ENCODE measurements around the gene KDM5A. TPM values are rescaled to one million over a fixed set of nuclear protein-coding genes. Genes with fewer than 3 reads are reported as not detected.

KDM5A gene
- total RNA-seq, 4 donors from 2014 or later = 20.5 to 56.6 (median 46.8) TPM

DNA sequence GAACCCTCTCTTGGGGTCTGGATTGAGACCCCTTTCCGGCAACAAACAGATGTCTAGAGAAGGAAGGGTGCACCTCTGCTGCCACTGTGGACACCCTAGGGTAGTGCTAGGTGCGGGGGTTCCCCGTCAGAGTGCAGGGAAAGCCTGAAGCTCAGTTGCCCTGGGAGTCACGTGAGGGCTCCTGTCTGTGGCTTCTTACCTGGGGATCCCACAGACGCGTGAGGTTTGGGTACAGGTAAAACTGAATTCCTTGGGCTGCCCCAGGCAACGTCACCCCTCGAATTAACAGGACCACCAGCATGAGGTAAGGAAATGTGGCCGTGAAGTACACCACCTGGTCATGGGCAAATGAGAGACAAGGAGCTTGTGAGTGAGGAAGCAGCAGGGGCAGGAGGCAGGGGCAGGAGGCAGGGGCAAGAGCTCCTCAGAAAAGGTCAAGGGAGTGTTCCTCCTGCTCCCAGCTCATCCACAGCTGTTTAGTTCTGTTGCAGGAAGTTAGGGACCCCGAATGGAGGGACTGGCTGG lies 154.2 kb downstream of the KDM5A start:
- Histone ChIP-seq H3K27ac (no peak overlapping the region), H3K9me3 (peaks cover 0 to 27% (median 6%) of the 10 kb centered on the region in 3 donors), H3K36me3 (no peaks in the 10 kb centered on the region), H3K4me3 (no peak overlapping the region), H3K27me3 (peaks cover 0 to 26% (median 0%) of the 10 kb centered on the region in 4 donors), H3K4me1 (no peaks in the 10 kb centered on the region)
- TF ChIP-seq, protein P1, sequence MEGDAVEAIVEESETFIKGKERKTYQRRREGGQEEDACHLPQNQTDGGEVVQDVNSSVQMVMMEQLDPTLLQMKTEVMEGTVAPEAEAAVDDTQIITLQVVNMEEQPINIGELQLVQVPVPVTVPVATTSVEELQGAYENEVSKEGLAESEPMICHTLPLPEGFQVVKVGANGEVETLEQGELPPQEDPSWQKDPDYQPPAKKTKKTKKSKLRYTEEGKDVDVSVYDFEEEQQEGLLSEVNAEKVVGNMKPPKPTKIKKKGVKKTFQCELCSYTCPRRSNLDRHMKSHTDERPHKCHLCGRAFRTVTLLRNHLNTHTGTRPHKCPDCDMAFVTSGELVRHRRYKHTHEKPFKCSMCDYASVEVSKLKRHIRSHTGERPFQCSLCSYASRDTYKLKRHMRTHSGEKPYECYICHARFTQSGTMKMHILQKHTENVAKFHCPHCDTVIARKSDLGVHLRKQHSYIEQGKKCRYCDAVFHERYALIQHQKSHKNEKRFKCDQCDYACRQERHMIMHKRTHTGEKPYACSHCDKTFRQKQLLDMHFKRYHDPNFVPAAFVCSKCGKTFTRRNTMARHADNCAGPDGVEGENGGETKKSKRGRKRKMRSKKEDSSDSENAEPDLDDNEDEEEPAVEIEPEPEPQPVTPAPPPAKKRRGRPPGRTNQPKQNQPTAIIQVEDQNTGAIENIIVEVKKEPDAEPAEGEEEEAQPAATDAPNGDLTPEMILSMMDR (IDR thresholded peaks at IDR 0.05) = no peak
- TF ChIP-seq POLR2A (IDR thresholded peaks at IDR 0.05) = no peak
- no peak for DNase-seq
- 86 to 94% methylated on average over 5 to 7 of the region's 10 CpGs for WGBS, 2 donors
- intact Hi-C loops (cut with DNase I) = no loop called here

DNA sequence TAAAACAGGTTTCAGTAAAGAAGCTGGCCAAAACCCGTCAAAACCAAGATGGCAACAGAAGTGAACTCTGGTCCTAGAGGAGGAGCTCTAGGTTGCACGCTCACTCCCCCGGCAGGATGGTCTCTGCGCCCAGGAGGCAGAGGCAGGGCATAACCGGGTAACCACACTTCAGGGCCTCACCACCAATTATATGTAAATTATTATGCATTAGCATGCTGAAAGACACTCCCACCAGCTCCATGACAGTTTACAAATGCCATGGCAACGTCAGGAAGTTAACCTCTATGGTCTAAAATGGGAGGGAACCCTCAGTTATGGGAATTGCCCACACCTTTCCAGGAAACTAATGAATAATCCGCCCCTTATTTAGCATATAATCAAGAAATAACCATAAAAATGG lies 155.1 kb downstream of the KDM5A start:
- Histone ChIP-seq H3K4me3 (no peak overlapping the region), H3K27me3 (peaks cover 0 to 35% (median 0%) of the 10 kb centered on the region in 4 donors), H3K36me3 (no peaks in the 10 kb centered on the region), H3K27ac (no peak overlapping the region), H3K9me3 (peaks cover 0 to 27% (median 6%) of the 10 kb centered on the region in 3 donors), H3K4me1 (no peaks in the 10 kb centered on the region)
- WGBS, 2 donors = 68 to 90% methylated on average over 4 to 7 of the region's 7 CpGs
- TF ChIP-seq, protein P1 (IDR thresholded peaks at IDR 0.05) = no peak
- TF ChIP-seq POLR2A (IDR thresholded peaks at IDR 0.05) = no peak
- intact Hi-C loops (cut with DNase I) = no loop called here
- no peak for DNase-seq

DNA sequence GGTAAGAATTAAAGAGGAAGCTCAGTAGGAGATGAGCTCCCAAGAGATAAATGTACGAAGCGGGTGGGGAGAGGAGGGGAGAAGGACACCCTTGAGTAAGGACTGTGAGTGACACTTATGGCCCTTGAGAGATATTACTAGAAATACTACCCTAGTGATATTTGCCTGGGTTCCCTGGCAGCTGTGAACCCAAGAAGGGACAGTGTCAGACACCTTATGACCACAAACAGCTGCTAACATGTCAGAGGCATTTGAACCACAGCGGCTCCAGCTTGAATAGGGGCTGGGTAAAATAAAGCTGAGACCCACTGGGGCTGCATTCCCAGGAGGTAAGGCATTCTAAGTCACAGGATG lies 155.5 kb downstream of the KDM5A start:
- WGBS, 2 donors = 88 to 90% methylated on average over 2 to 3 of the region's 3 CpGs
- intact Hi-C loops (cut with DNase I) = no loop called here

DNA sequence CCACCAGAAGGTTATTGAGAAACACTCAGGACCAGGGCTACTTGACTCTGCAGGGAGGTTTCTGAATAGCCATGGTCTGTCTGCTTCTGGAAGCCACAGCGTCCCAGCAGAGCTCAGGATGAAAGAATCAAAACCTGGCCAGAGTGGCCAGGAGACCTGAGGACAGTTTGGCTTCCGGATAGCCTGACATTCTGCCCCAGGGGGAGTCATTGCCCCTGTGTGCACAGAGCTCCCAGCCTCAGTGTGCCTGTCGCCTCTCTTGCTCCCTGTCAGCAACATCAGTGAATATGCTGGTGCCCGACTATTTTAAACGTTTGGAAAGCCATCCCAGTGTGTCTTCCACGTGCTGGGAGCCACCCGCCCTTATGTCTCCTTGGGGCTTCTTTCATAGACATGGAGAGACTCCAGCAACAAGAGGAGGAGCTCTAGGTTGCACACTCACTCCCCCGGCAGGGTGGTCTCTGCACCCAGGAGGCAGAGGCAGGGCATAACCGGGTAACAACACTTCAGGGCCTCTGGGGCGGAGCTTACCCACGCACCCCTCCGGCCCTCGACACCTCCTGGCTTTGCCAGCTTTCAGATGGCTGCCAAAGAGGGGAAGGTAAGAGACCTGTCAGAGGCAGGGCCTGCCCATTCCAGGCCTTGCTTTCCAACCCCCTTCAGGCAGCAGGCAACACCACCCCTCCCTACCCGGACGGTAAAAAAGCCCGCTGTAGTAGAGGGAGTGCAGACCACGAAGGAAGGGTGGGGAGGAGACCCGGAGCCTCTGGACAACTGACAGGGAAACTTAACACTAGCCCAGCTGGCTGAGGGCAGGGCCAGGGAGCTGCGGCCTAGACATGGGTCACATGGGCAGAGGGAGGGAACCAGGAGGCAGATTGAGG lies 156.1 kb downstream of the KDM5A start:
- Histone ChIP-seq H3K27ac (no peak overlapping the region), H3K36me3 (no peaks in the 10 kb centered on the region), H3K27me3 (peaks cover 0 to 46% (median 0%) of the 10 kb centered on the region in 4 donors), H3K4me3 (no peak overlapping the region), H3K4me1 (no peaks in the 10 kb centered on the region), H3K9me3 (peaks cover 0 to 27% (median 6%) of the 10 kb centered on the region in 3 donors)
- 39 to 53% methylated on average over 5 to 10 of the region's 19 CpGs for WGBS, 2 donors
- no peak for DNase-seq
- TF ChIP-seq, protein P1 (IDR thresholded peaks at IDR 0.05) = no peak
- no peak for TF ChIP-seq POLR2A (IDR thresholded peaks at IDR 0.05)
- intact Hi-C loops (cut with DNase I) = no loop called here

More for the DNA sequence above, 155.5 kb downstream of the KDM5A start:
- TF ChIP-seq POLR2A (IDR thresholded peaks at IDR 0.05) = no peak
- TF ChIP-seq, protein P1 (IDR thresholded peaks at IDR 0.05) = no peak
- Histone ChIP-seq H3K27ac (no peak overlapping the region), H3K9me3 (peaks cover 0 to 27% (median 6%) of the 10 kb centered on the region in 3 donors), H3K27me3 (peaks cover 0 to 40% (median 0%) of the 10 kb centered on the region in 4 donors), H3K36me3 (no peaks in the 10 kb centered on the region), H3K4me1 (no peaks in the 10 kb centered on the region), H3K4me3 (no peak overlapping the region)
- DNase-seq = no peak

Measured in esophagus squamous epithelium (tissue), 5 donors.